Suprapubic skin (tissue), 4 donors: ENCODE results near the gene HSPA1B.

ENCODE experiments used
- POLR2A ChIP-seq, 2 donors: fragments of 450-650 bp; IDR thresholded peaks; one replicate each; pipeline ENCODE4 v1.6.1; 2017; ENCODE audit warnings: antibody characterized with exemption in 2 of 2, mild to moderate bottlenecking in 2 of 2, moderate library complexity in 2 of 2
- POLR2AphosphoS5 ChIP-seq, 3 donors: sonication (generic); formaldehyde crosslinking; IDR thresholded peaks; one replicate each; pipeline ENCODE4 v1.6.1; 2017; ENCODE audit warnings: antibody characterized with exemption in 3 of 3
- TF ChIP-seq, protein P1 (sequence below), 2 donors: fragments of 200-600 bp in 1 of 2; fragments of 450-650 bp in 1 of 2; sonication (generic) in 1 of 2; IDR thresholded peaks; one replicate each; pipeline ENCODE4 v1.5.1; 2016 to 2019; ENCODE audit warnings: antibody characterized with exemption in 2 of 2, mild to moderate bottlenecking in 1 of 2, moderate library complexity in 1 of 2

DNA sequence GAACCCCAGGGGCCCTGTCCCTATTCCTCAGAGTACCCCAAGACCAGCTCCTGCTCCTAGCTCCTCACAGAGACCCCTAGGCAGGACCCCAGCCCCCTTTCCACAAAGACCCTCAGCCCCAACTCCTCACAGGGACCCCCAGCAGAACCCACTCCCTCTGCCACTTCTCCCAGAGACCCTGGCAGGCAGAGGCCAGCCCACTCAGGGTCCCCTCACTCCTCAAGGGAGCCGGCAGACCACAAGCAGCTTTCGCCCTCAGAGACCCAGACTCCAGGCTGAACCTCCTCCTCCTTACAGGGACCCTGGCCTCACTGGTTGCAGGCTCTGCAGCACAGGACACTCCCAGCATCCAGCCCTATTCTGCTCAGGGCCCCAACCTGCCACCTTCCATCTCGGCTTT is 50.7 kb downstream of the HSPA1B start:
- TF ChIP-seq, protein P1, sequence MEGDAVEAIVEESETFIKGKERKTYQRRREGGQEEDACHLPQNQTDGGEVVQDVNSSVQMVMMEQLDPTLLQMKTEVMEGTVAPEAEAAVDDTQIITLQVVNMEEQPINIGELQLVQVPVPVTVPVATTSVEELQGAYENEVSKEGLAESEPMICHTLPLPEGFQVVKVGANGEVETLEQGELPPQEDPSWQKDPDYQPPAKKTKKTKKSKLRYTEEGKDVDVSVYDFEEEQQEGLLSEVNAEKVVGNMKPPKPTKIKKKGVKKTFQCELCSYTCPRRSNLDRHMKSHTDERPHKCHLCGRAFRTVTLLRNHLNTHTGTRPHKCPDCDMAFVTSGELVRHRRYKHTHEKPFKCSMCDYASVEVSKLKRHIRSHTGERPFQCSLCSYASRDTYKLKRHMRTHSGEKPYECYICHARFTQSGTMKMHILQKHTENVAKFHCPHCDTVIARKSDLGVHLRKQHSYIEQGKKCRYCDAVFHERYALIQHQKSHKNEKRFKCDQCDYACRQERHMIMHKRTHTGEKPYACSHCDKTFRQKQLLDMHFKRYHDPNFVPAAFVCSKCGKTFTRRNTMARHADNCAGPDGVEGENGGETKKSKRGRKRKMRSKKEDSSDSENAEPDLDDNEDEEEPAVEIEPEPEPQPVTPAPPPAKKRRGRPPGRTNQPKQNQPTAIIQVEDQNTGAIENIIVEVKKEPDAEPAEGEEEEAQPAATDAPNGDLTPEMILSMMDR (IDR thresholded peaks at IDR 0.05): no peak
- TF ChIP-seq POLR2AphosphoS5 (IDR thresholded peaks at IDR 0.05) (no peak), POLR2A (IDR thresholded peaks at IDR 0.05) (no peak)
